Measurements from ENCODE around the gene RIT2.

DNA sequence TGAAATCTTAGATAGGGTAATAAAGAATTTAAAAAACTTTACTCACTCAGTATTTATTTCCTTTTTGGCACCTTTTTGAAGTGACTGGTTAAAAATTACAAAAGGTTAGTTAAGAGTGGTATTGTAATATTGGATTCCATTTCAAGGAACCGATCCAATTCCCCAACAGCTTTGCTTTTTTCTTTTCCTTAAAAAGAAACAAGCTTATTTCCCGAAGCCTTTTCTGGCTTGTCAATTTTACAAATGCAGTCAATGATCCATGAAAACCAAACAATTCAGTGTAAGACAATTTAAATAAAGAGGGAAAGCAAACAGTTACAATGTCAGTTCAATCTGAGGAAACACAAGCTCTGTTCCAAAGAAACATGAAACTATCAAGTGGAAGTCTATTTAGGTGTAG lies 200.2 kb downstream of the RIT2 start:
- TF ChIP-seq, protein P1, sequence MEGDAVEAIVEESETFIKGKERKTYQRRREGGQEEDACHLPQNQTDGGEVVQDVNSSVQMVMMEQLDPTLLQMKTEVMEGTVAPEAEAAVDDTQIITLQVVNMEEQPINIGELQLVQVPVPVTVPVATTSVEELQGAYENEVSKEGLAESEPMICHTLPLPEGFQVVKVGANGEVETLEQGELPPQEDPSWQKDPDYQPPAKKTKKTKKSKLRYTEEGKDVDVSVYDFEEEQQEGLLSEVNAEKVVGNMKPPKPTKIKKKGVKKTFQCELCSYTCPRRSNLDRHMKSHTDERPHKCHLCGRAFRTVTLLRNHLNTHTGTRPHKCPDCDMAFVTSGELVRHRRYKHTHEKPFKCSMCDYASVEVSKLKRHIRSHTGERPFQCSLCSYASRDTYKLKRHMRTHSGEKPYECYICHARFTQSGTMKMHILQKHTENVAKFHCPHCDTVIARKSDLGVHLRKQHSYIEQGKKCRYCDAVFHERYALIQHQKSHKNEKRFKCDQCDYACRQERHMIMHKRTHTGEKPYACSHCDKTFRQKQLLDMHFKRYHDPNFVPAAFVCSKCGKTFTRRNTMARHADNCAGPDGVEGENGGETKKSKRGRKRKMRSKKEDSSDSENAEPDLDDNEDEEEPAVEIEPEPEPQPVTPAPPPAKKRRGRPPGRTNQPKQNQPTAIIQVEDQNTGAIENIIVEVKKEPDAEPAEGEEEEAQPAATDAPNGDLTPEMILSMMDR (IDR thresholded peaks at IDR 0.05): no peak
- no peak for TF ChIP-seq POLR2A (IDR thresholded peaks at IDR 0.05)
